HG03521 (cell line): ENCODE data around the gene DEFB131A.
"Not testable (repeated sequence)": the region's sequence is repeated elsewhere in the genome, so short reads cannot be mapped to it uniquely, and the experiment has no call there.

Experiments
- ATAC-seq: cut with Tn5 transposase; IDR thresholded peaks from one replicate; pipeline ENCODE4 v1.9.1; 2021; ENCODE audit warnings: mild to moderate bottlenecking, moderate library complexity; ENCODE audit not compliant: unreplicated experiment

The DEFB131A gene

GRCh38 chr4:9444114-9444513 lies at the start of gene DEFB131A:
Gene DEFB131A, plus strand, starts transcription at chr4:9444414. Its CDS starts 120 bp downstream, at chr4:9444534.
- not testable (repeated sequence) for ATAC-seq

GRCh38 chr4:9405774-9406173 lies 38.4 kb upstream of the DEFB131A start:
- not testable (repeated sequence) for ATAC-seq

- ATAC-seq, result not testable (repeated sequence)
These were observed 37.7 kb upstream of the DEFB131A start for GRCh38 chr4:9406491-9406890.

GRCh38 chr4:9409793-9410192 lies 34.4 kb upstream of the DEFB131A start:
- no peak for ATAC-seq

- ATAC-seq, result not testable (repeated sequence)
These were observed 22.2 kb upstream of the DEFB131A start for GRCh38 chr4:9421884-9422455.

- ATAC-seq, result not testable (repeated sequence)
These were observed 18.3 kb upstream of the DEFB131A start for GRCh38 chr4:9425916-9426315.

- ATAC-seq, result not testable (repeated sequence)
These were observed 14.2 kb upstream of the DEFB131A start for GRCh38 chr4:9430061-9430460.

GRCh38 chr4:9433320-9433719 lies 10.9 kb upstream of the DEFB131A start:
- ATAC-seq, result not testable (repeated sequence)

- not testable (repeated sequence) for ATAC-seq
These were observed 7.5 kb upstream of the DEFB131A start for GRCh38 chr4:9436728-9437127.

GRCh38 chr4:9442355-9442754 lies 1.9 kb upstream of the DEFB131A start:
- not testable (repeated sequence) for ATAC-seq

GRCh38 chr4:9444681-9445080 lies 467 bp downstream of the DEFB131A start:
- not testable (repeated sequence) for ATAC-seq

GRCh38 chr4:9452251-9452650 lies 8.0 kb downstream of the DEFB131A start:
- ATAC-seq, result not testable (repeated sequence)

GRCh38 chr4:9454284-9454683 lies 10.1 kb downstream of the DEFB131A start:
- ATAC-seq, result not testable (repeated sequence)

- not testable (repeated sequence) for ATAC-seq
These were observed 10.8 kb downstream of the DEFB131A start for GRCh38 chr4:9455046-9455445.

GRCh38 chr4:9479466-9479865 lies 35.3 kb downstream of the DEFB131A start:
- not testable (repeated sequence) for ATAC-seq

- ATAC-seq, result not testable (repeated sequence)
These were observed 35.9 kb downstream of the DEFB131A start for GRCh38 chr4:9480066-9480465.

- ATAC-seq, result not testable (repeated sequence)
These were observed 38.7 kb downstream of the DEFB131A start for GRCh38 chr4:9482871-9483270.

GRCh38 chr4:9483682-9484081 lies 39.5 kb downstream of the DEFB131A start:
- ATAC-seq, result not testable (repeated sequence)

GRCh38 chr4:9486880-9487279 lies 42.7 kb downstream of the DEFB131A start:
- ATAC-seq, result not testable (repeated sequence)

GRCh38 chr4:9488796-9489195 lies 44.6 kb downstream of the DEFB131A start:
- ATAC-seq, result not testable (repeated sequence)

- ATAC-seq, result not testable (repeated sequence)
These were observed 46.3 kb downstream of the DEFB131A start for GRCh38 chr4:9490496-9490895.

- ATAC-seq, result not testable (repeated sequence)
These were observed 46.8 kb downstream of the DEFB131A start for GRCh38 chr4:9490986-9491385.

GRCh38 chr4:9493589-9493988 lies 49.4 kb downstream of the DEFB131A start:
- not testable (repeated sequence) for ATAC-seq
